Astrocyte (in vitro differentiated cells and primary cell): ENCODE measurements around the gene SYNDIG1L. TPM values are rescaled to one million over a fixed set of nuclear protein-coding genes. Genes with fewer than 3 reads are reported as not detected.

Experiments used
- DNase-seq: peaks from one replicate; pipeline ENCODE4 v3.0.0-alpha.2; 2010; ENCODE audit warnings: low read depth
- FAIRE-seq: peaks from 2 replicates; lab custom pipeline; 2011; peaks lifted over from hg19 to GRCh38; lab: Jason Lieb, UNC
- H2AFZ ChIP-seq: 2 replicates; pipeline ENCODE4 v1.6.0; 2012; ENCODE audit warnings: low read depth, low read length, inconsistent platforms
- H3K27ac ChIP-seq: 2 replicates; pipeline ENCODE4 v1.5.1; 2011; ENCODE audit warnings: low read depth, low read length, inconsistent platforms
- H3K27me3 ChIP-seq: 2 replicates; pipeline ENCODE4 v1.6.0; 2011; ENCODE audit warnings: low read length, inconsistent platforms; ENCODE audit not compliant: insufficient read depth
- H3K36me3 ChIP-seq: 2 replicates; pipeline ENCODE4 v1.5.1; 2011; ENCODE audit warnings: low read length, inconsistent platforms; ENCODE audit not compliant: insufficient read depth
- H3K4me1 ChIP-seq: 2 replicates; pipeline ENCODE4 v1.5.1; 2011; ENCODE audit warnings: low read length, inconsistent platforms; ENCODE audit not compliant: insufficient read depth
- H3K4me2 ChIP-seq: 2 replicates; pipeline ENCODE4 v1.6.0; 2012; ENCODE audit warnings: low read length, inconsistent platforms
- H3K4me3 ChIP-seq: 2 replicates; pipeline ENCODE4 v1.5.1; 2011; ENCODE audit warnings: low read depth, mild to moderate bottlenecking, low read length, inconsistent platforms; ENCODE audit not compliant: insufficient read depth
- H3K79me2 ChIP-seq: 2 replicates; pipeline ENCODE4 v1.6.0; 2012; ENCODE audit warnings: mild to moderate bottlenecking, low read length, inconsistent platforms; ENCODE audit not compliant: insufficient read depth
- H3K9ac ChIP-seq: 2 replicates; pipeline ENCODE4 v1.6.0; 2012; ENCODE audit warnings: mild to moderate bottlenecking, low read length, inconsistent platforms
- H3K9me3 ChIP-seq: 2 replicates; pipeline ENCODE4 v1.5.1; 2012; ENCODE audit warnings: low read depth, mild to moderate bottlenecking, low read length, inconsistent platforms; ENCODE audit not compliant: insufficient read depth
- H4K20me1 ChIP-seq: 2 replicates; pipeline ENCODE4 v1.6.0; 2012; ENCODE audit warnings: low read length, inconsistent platforms; ENCODE audit not compliant: insufficient read depth
- H3K27ac Mint-ChIP-seq: one replicate; pipeline ENCODE4 v1.8.0; 2021; ENCODE audit warnings: mild to moderate bottlenecking, mixed read lengths; ENCODE audit not compliant: unreplicated experiment
- H3K27me3 Mint-ChIP-seq: one replicate; pipeline ENCODE4 v1.8.0; 2021; ENCODE audit warnings: low read depth, mixed read lengths; ENCODE audit not compliant: unreplicated experiment
- H3K36me3 Mint-ChIP-seq: one replicate; pipeline ENCODE4 v1.8.0; 2021; ENCODE audit warnings: low read depth, mixed read lengths; ENCODE audit not compliant: unreplicated experiment
- H3K4me1 Mint-ChIP-seq: one replicate; pipeline ENCODE4 v1.8.0; 2021; ENCODE audit warnings: low read depth, mixed read lengths; ENCODE audit not compliant: unreplicated experiment
- H3K4me3 Mint-ChIP-seq: one replicate; pipeline ENCODE4 v1.8.0; 2021; ENCODE audit warnings: mild to moderate bottlenecking, moderate library complexity, mixed read lengths; ENCODE audit not compliant: unreplicated experiment
- H3K9me3 Mint-ChIP-seq: one replicate; pipeline ENCODE4 v1.8.0; 2021; ENCODE audit warnings: mild to moderate bottlenecking, mixed read lengths; ENCODE audit not compliant: unreplicated experiment
- EZH2 ChIP-seq: IDR thresholded peaks from 2 replicates; pipeline ENCODE4 v1.6.1; 2012; ENCODE audit warnings: mild to moderate bottlenecking, low read length, inconsistent platforms; ENCODE audit not compliant: insufficient read depth
- total RNA-seq: library from RNA; stranded (reverse); gene quantifications from 2 replicates; pipeline ENCODE4 v1.2.1, GENCODE V29; 2021
- TF ChIP-seq, protein P1 (sequence below): IDR thresholded peaks from 2 replicates; pipeline ENCODE4 v1.5.1; 2011; ENCODE audit warnings: low read depth, mild to moderate bottlenecking, inconsistent platforms, low read length, moderate library complexity; ENCODE audit not compliant: insufficient read depth

Gene SYNDIG1L
- total RNA-seq, 1 donor from 2014 or later = not detected

DNA sequence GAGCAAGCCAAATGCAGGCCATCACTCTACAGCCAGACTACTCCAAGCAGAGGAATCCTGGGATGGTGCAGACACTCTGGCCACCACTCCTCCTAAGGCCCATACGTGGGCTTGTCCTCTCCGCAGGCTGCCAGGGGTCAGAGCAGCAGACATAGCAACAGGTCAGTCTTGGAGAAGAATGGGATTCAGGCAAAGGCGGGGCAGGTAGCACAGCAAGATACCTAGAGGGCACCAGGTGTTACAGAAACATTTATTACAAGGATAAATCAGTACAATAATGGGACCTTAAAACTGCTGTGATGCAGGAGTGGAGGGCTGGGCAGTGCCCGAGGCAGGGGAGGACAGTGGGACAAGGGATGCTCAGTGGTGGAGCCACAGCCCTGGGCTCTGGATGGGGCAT lies 20.3 kb downstream of the SYNDIG1L start:
- H3K27ac ChIP-seq = no peak overlapping the region
- peak overlapping the region; percentile 10 for H3K27ac Mint-ChIP-seq
- FAIRE-seq = no peak

DNA sequence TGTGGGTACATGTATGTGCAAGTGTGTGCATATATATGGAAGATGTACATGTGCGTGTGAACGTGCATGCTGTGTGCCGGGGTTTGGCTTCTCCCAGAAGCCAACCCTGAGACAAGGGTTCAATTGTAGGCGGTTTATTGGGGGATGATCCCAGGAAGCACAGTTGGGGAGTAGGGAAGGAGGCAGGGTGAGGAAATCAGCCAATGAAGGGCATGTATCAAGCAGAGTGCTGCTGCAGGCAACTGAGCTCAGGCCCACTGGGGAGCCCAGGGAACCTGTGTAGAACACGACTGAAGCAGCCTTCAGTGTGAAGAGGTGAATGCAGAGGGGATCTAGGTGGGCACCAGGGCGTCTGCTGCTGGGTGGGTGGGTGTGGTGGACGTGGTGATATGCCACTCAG lies 21.6 kb downstream of the SYNDIG1L start:
- DNase-seq (no peak), FAIRE-seq (no peak)
- Histone ChIP-seq H2AFZ (no peak overlapping the region), H3K27ac (no peak overlapping the region), H3K9me3 (no peaks in the 10 kb centered on the region), H3K4me1 (peaks cover 4% of the 10 kb centered on the region), H4K20me1 (no peaks in the 10 kb centered on the region), H3K27me3 (peaks cover 16% of the 10 kb centered on the region), H3K9ac (no peak overlapping the region), H3K79me2 (no peaks in the 10 kb centered on the region), H3K4me3 (no peak overlapping the region), H3K36me3 (no peaks in the 10 kb centered on the region), H3K4me2 (no peak overlapping the region)
- Mint-ChIP-seq H3K4me3 (no peak overlapping the region), H3K9me3 (no peaks in the 10 kb centered on the region), H3K27ac (no peak overlapping the region), H3K36me3 (no peaks in the 10 kb centered on the region), H3K27me3 (peaks cover 48% of the 10 kb centered on the region), H3K4me1 (peaks cover 5% of the 10 kb centered on the region)
- TF ChIP-seq EZH2 = no peak
- TF ChIP-seq, protein P1, sequence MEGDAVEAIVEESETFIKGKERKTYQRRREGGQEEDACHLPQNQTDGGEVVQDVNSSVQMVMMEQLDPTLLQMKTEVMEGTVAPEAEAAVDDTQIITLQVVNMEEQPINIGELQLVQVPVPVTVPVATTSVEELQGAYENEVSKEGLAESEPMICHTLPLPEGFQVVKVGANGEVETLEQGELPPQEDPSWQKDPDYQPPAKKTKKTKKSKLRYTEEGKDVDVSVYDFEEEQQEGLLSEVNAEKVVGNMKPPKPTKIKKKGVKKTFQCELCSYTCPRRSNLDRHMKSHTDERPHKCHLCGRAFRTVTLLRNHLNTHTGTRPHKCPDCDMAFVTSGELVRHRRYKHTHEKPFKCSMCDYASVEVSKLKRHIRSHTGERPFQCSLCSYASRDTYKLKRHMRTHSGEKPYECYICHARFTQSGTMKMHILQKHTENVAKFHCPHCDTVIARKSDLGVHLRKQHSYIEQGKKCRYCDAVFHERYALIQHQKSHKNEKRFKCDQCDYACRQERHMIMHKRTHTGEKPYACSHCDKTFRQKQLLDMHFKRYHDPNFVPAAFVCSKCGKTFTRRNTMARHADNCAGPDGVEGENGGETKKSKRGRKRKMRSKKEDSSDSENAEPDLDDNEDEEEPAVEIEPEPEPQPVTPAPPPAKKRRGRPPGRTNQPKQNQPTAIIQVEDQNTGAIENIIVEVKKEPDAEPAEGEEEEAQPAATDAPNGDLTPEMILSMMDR = no peak

More for the DNA sequence above, 20.3 kb downstream of the SYNDIG1L start:
- Mint-ChIP-seq H3K36me3 (no peaks in the 10 kb centered on the region), H3K4me3 (no peak overlapping the region), H3K9me3 (no peaks in the 10 kb centered on the region), H3K4me1 (peaks cover 5% of the 10 kb centered on the region), H3K27me3 (peaks cover 39% of the 10 kb centered on the region)
- Histone ChIP-seq H3K4me3 (no peak overlapping the region), H3K27me3 (peaks cover 10% of the 10 kb centered on the region), H2AFZ (no peak overlapping the region), H3K79me2 (no peaks in the 10 kb centered on the region), H3K36me3 (no peaks in the 10 kb centered on the region), H3K4me1 (peaks cover 4% of the 10 kb centered on the region), H3K9me3 (no peaks in the 10 kb centered on the region), H4K20me1 (no peaks in the 10 kb centered on the region), H3K4me2 (no peak overlapping the region), H3K9ac (no peak overlapping the region)
- TF ChIP-seq, protein P1 = no peak
- TF ChIP-seq EZH2 = no peak
- no peak for DNase-seq

DNA sequence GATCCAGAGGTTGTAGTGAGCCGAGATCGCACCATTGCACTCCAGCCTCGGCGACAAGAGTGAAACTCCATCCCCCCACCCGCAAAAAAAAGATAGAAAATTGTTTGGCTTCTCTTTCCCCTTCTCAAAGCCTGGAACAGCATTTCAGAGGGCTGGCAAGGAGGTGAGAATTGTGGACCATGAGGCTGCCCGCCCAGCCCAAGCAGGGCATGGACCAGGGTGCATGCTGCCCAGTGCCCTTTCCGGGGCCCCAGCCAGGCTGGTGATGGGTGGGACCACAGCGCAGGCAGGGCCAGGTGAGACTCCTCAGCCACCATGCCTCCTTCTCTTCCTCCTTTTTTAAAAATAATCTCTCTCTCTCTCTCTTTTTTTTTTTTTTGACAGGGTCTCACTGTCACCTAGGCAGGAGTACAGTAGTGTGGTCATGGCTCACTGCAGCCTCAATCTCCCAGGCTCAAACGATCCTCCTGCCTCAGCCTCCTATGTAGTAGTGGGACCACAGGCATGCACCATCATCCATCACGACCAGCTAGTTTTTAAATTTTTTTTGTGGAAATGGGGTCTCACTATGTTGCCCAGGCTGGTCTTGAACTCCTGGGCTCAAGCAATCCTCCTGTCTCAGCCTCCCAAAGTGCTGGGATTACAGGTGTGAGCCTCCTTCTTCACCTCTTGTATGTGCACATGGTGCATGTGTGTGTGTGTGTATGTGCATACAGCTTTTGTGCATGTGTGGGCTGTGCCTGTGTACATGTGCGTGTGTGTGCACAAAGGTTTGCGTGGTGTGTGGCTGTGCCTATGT lies 22.2 kb downstream of the SYNDIG1L start:
- Mint-ChIP-seq H3K36me3 (no peaks in the 10 kb centered on the region), H3K4me3 (no peak overlapping the region), H3K27ac (no peak overlapping the region), H3K4me1 (peaks cover 7% of the 10 kb centered on the region), H3K27me3 (peaks cover 53% of the 10 kb centered on the region), H3K9me3 (no peaks in the 10 kb centered on the region)
- FAIRE-seq (no peak), DNase-seq (no peak)
- Histone ChIP-seq H3K27ac (no peak overlapping the region), H4K20me1 (no peaks in the 10 kb centered on the region), H3K27me3 (peaks cover 22% of the 10 kb centered on the region), H3K36me3 (no peaks in the 10 kb centered on the region), H3K79me2 (no peaks in the 10 kb centered on the region), H3K9me3 (no peaks in the 10 kb centered on the region), H2AFZ (no peak overlapping the region), H3K9ac (no peak overlapping the region), H3K4me2 (no peak overlapping the region), H3K4me3 (no peak overlapping the region), H3K4me1 (peaks cover 4% of the 10 kb centered on the region)
- no peak for TF ChIP-seq EZH2
